Measurements from ENCODE around the gene KCNA4. TPM values are rescaled to one million over a fixed set of nuclear protein-coding genes. Genes with fewer than 3 reads are reported as not detected.

The KCNA4 gene
- total and polyA plus RNA-seq, 2 donors (not counting 1 experiment from before 2014, with no cell fraction given) = 0.17 TPM; not detected in 1

DNA sequence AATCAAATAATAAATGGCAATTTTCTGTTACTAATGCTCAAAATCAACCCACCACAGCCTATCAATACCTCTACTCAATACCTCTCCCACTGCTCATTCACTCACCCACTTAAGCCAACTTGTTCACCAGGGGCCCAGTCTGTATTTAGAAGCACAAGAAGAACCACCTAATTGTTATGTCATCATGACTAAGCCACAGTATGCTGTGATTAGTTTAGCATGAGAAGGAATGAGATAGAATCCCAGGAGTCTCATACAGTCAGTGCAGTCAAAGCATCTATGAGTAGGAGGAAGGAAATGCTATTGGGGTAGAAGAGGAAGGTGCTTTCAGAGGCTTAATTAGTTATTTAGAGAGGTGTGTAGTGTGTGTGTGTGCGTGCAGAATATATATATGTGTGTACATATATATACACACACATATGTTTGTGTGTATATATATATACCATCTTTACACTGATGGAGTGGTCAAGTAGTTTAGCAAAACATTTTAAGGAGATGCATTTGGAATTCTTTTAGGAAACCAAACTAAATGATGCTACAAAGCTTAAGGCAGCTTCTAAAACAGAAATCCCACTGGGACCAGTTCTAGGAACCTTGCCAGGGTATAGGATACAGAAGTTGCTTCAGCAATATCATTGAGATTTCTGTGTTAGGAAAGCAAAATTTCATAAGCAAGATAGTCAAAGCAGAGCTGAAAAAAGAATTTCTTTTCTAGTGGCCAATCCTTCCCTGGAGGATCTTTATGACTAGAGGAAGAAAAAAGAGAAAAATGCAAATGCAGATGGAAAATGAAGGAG, 27.5 kb downstream of the KCNA4 start:
- no peak overlapping the region for H2AFZ ChIP-seq (ENCODE audit: low read length)
- TF ChIP-seq EZH2 (IDR thresholded peaks at IDR 0.05; ENCODE audit: low read length, missing control alignments) = no peak
- no peak for TF ChIP-seq CTCF (conservative IDR thresholded peaks at IDR 0.05 in 1 of 2, IDR thresholded peaks at IDR 0.05 in 1 of 2; ENCODE audit: low read depth in 1 of 2, low read length in 2 of 2)
- no peaks in the 10 kb centered on the region for H3K27me3 ChIP-seq (ENCODE audit: control insufficient read depth, insufficient read depth, low read length)
- H3K36me3 ChIP-seq (ENCODE audit: control insufficient read depth, insufficient read depth, low read length) = no peaks in the 10 kb centered on the region
- no peak overlapping the region for H3K9ac ChIP-seq (ENCODE audit: insufficient read depth, low read length)
- no peaks in the 10 kb centered on the region for H3K9me3 ChIP-seq (ENCODE audit: control insufficient read depth, insufficient read depth, low read depth, low read length)
- no peak overlapping the region for H3K4me3 ChIP-seq (replicated peaks in 1 of 4; ENCODE audit: control extremely low read depth in 1 of 4, insufficient read depth in 1 of 4, low read depth in 3 of 4, low read length in 4 of 4)
- H3K79me2 ChIP-seq (ENCODE audit: control insufficient read depth, insufficient read depth, low read length) = no peaks in the 10 kb centered on the region
- no peak overlapping the region for H3K4me2 ChIP-seq (ENCODE audit: extremely low read depth, insufficient read depth, low read length)
- H4K20me1 ChIP-seq (ENCODE audit: control insufficient read depth, extremely low read depth, insufficient read depth, low read length) = no peaks in the 10 kb centered on the region
- peak in 1 of 2 donors; percentile 0 for DNase-seq (ENCODE audit: low read depth in 2 of 2)
- H3K27ac ChIP-seq (ENCODE audit: insufficient read depth, low read length) = no peak overlapping the region
- no peaks in the 10 kb centered on the region for H3K4me1 ChIP-seq (ENCODE audit: control insufficient read depth, extremely low read depth, insufficient read depth, low read length)

- no peaks in the 10 kb centered on the region for H3K27me3 ChIP-seq (ENCODE audit: control insufficient read depth, insufficient read depth, low read length)
- no peak overlapping the region for H3K4me2 ChIP-seq (ENCODE audit: extremely low read depth, insufficient read depth, low read length)
- no peak overlapping the region for H3K9ac ChIP-seq (ENCODE audit: insufficient read depth, low read length)
- no peak overlapping the region for H2AFZ ChIP-seq (ENCODE audit: low read length)
- DNase-seq (ENCODE audit: low read depth in 2 of 2) = no peak
- H3K27ac ChIP-seq (ENCODE audit: insufficient read depth, low read length) = no peak overlapping the region
- H3K4me1 ChIP-seq (ENCODE audit: control insufficient read depth, extremely low read depth, insufficient read depth, low read length) = no peaks in the 10 kb centered on the region
- no peak overlapping the region for H3K4me3 ChIP-seq (replicated peaks in 1 of 4; ENCODE audit: control extremely low read depth in 1 of 4, insufficient read depth in 1 of 4, low read depth in 3 of 4, low read length in 4 of 4)
- TF ChIP-seq CTCF (conservative IDR thresholded peaks at IDR 0.05 in 1 of 2, IDR thresholded peaks at IDR 0.05 in 1 of 2; ENCODE audit: low read depth in 1 of 2, low read length in 2 of 2) (no peak), EZH2 (IDR thresholded peaks at IDR 0.05; ENCODE audit: low read length, missing control alignments) (no peak)
- no peaks in the 10 kb centered on the region for H3K36me3 ChIP-seq (ENCODE audit: control insufficient read depth, insufficient read depth, low read length)
- H4K20me1 ChIP-seq (ENCODE audit: control insufficient read depth, extremely low read depth, insufficient read depth, low read length) = no peaks in the 10 kb centered on the region
- no peaks in the 10 kb centered on the region for H3K9me3 ChIP-seq (ENCODE audit: control insufficient read depth, insufficient read depth, low read depth, low read length)
- no peaks in the 10 kb centered on the region for H3K79me2 ChIP-seq (ENCODE audit: control insufficient read depth, insufficient read depth, low read length)
Measured at GRCh38 chr11:29985248-29985647, 31.6 kb downstream of the KCNA4 start.

- H3K9me3 ChIP-seq (ENCODE audit: control insufficient read depth, insufficient read depth, low read depth, low read length) = no peaks in the 10 kb centered on the region
- H3K4me2 ChIP-seq (ENCODE audit: extremely low read depth, insufficient read depth, low read length) = no peak overlapping the region
- no peaks in the 10 kb centered on the region for H3K79me2 ChIP-seq (ENCODE audit: control insufficient read depth, insufficient read depth, low read length)
- H3K36me3 ChIP-seq (ENCODE audit: control insufficient read depth, insufficient read depth, low read length) = no peaks in the 10 kb centered on the region
- no peak overlapping the region for H3K4me3 ChIP-seq (replicated peaks in 1 of 4; ENCODE audit: control extremely low read depth in 1 of 4, insufficient read depth in 1 of 4, low read depth in 3 of 4, low read length in 4 of 4)
- no peak overlapping the region for H2AFZ ChIP-seq (ENCODE audit: low read length)
- H3K4me1 ChIP-seq (ENCODE audit: control insufficient read depth, extremely low read depth, insufficient read depth, low read length) = no peaks in the 10 kb centered on the region
- TF ChIP-seq CTCF (conservative IDR thresholded peaks at IDR 0.05 in 1 of 2, IDR thresholded peaks at IDR 0.05 in 1 of 2; ENCODE audit: low read depth in 1 of 2, low read length in 2 of 2) (no peak), EZH2 (IDR thresholded peaks at IDR 0.05; ENCODE audit: low read length, missing control alignments) (no peak)
- no peaks in the 10 kb centered on the region for H3K27me3 ChIP-seq (ENCODE audit: control insufficient read depth, insufficient read depth, low read length)
- H4K20me1 ChIP-seq (ENCODE audit: control insufficient read depth, extremely low read depth, insufficient read depth, low read length) = no peaks in the 10 kb centered on the region
- no peak overlapping the region for H3K9ac ChIP-seq (ENCODE audit: insufficient read depth, low read length)
- no peak for DNase-seq (ENCODE audit: low read depth in 2 of 2)
- no peak overlapping the region for H3K27ac ChIP-seq (ENCODE audit: insufficient read depth, low read length)
Measured at GRCh38 chr11:29984544-29984943, 32.3 kb downstream of the KCNA4 start.
